H1 (cell line): Measurements from ENCODE around the gene SLC8A3. TPM values are rescaled to one million over a fixed set of nuclear protein-coding genes. Genes with fewer than 3 reads are reported as not detected.

Experiments used
- CTCF ChIA-PET: fragments of 300-600 bp; sonication (Branson Sonifier 250); formaldehyde crosslinking; loops from one replicate; lab custom pipeline; 2021; ENCODE audit not compliant: partially characterized antibody; lab: Charles Lee
- POLR2A ChIA-PET: fragments of 300-600 bp; sonication (Branson Sonifier 250); formaldehyde crosslinking; loops from one replicate; lab custom pipeline; 2021; ENCODE audit warnings: inconsistent platforms; ENCODE audit not compliant: partially characterized antibody; lab: Charles Lee
- DNase-seq, 2 experiments: peaks; one replicate each; pipeline versions ENCODE4 v3.0.0 to v3.0.0-alpha.2; 2010 to 2022; ENCODE audit warnings: low spot score in 2 of 2, low read depth in 1 of 2, mixed read lengths in 1 of 2
- FAIRE-seq: peaks from 2 replicates; lab custom pipeline; 2011; peaks lifted over from hg19 to GRCh38; lab: Jason Lieb, UNC
- H2AFZ ChIP-seq: 2 replicates; pipeline ENCODE4 v1.8.1; 2012; ENCODE audit warnings: low read length, inconsistent platforms
- H2AK5ac ChIP-seq: 2 replicates; pipeline ENCODE4 v1.6.1; 2013; ENCODE audit warnings: low read depth, low read length
- H2BK120ac ChIP-seq: replicated peaks from 2 replicates; pipeline ENCODE3; 2013; ENCODE audit warnings: low read depth, low read length, inconsistent platforms
- H2BK12ac ChIP-seq: 2 replicates; pipeline ENCODE4 v1.6.1; 2013; ENCODE audit warnings: low read depth, low read length
- H2BK15ac ChIP-seq: 2 replicates; pipeline ENCODE4 v1.6.1; 2013; ENCODE audit warnings: low read length
- H2BK20ac ChIP-seq: 2 replicates; pipeline ENCODE4 v1.6.1; 2013; ENCODE audit warnings: low read length
- H2BK5ac ChIP-seq: 2 replicates; pipeline ENCODE4 v1.6.1; 2013; ENCODE audit warnings: low read depth, low read length
- H3K14ac ChIP-seq: 2 replicates; pipeline ENCODE4 v1.6.1; 2013; ENCODE audit warnings: inconsistent platforms; ENCODE audit not compliant: insufficient read length
- H3K18ac ChIP-seq: 2 replicates; pipeline ENCODE4 v1.6.1; 2013; ENCODE audit warnings: low read length; ENCODE audit errors: extremely low read depth
- H3K23ac ChIP-seq: 2 replicates; pipeline ENCODE4 v1.6.1; 2013; ENCODE audit warnings: inconsistent platforms; ENCODE audit not compliant: insufficient read length
- H3K23me2 ChIP-seq: 2 replicates; pipeline ENCODE4 v1.6.1; 2013; ENCODE audit warnings: low read depth, low read length
- H3K27ac ChIP-seq: 2 replicates; pipeline ENCODE4 v1.6.1; 2011; ENCODE audit warnings: low read depth, low read length, inconsistent platforms
- H3K27me3 ChIP-seq, 4 experiments: replicated peaks in 1 of 4; 1 replicate in 1 of 4; 2 replicates in 3 of 4; pipeline versions ENCODE4 v1.6.1 to v1.8.1; 2011 to 2013; ENCODE audit warnings: low read length in 3 of 4, mild to moderate bottlenecking in 3 of 4, inconsistent platforms in 2 of 4, mixed read lengths in 2 of 4, moderate library complexity in 1 of 4; ENCODE audit not compliant: control insufficient read depth in 3 of 4, insufficient read depth in 3 of 4; ENCODE audit errors: extremely low read depth in 1 of 4
- H3K36me3 ChIP-seq, 4 experiments: 2 replicates each; pipeline versions ENCODE4 v1.6.1 to v1.8.1; 2011 to 2013; ENCODE audit warnings: mild to moderate bottlenecking in 4 of 4, low read length in 3 of 4, moderate library complexity in 2 of 4, control low read depth in 1 of 4, inconsistent platforms in 1 of 4; ENCODE audit not compliant: insufficient read depth in 4 of 4, control insufficient read depth in 2 of 4
- H3K4ac ChIP-seq: replicated peaks from 2 replicates; pipeline ENCODE3; 2013; ENCODE audit warnings: low read length, low read depth, mixed read lengths, inconsistent platforms; ENCODE audit not compliant: insufficient read length
- H3K4me1 ChIP-seq, 4 experiments: replicated peaks in 1 of 4; 1 replicate in 1 of 4; 2 replicates in 3 of 4; pipeline versions ENCODE4 v1.6.1 to v1.8.1; 2011 to 2013; ENCODE audit warnings: low read length in 3 of 4, inconsistent platforms in 2 of 4, mixed read lengths in 1 of 4; ENCODE audit not compliant: insufficient read depth in 4 of 4, control insufficient read depth in 3 of 4
- H3K4me2 ChIP-seq, 2 experiments: 2 replicates each; pipeline versions ENCODE4 v1.6.1 to v1.8.1; 2011 to 2013; ENCODE audit warnings: low read depth in 2 of 2, low read length in 2 of 2, control low read depth in 1 of 2, inconsistent platforms in 1 of 2, mild to moderate bottlenecking in 1 of 2; ENCODE audit not compliant: insufficient read depth in 1 of 2
- H3K4me3 ChIP-seq, 4 experiments: fragments of 200-600, 300-600 bp in 1 of 4; sonication (generic), shearing (Covaris generic), sonication (Bioruptor Twin) in 1 of 4; 2 replicates each; pipeline versions ENCODE4 v1.5.1 to v1.8.1; 2011 to 2016; ENCODE audit warnings: low read length in 4 of 4, low read depth in 3 of 4, control low read depth in 2 of 4, inconsistent platforms in 2 of 4, mild to moderate bottlenecking in 2 of 4, mixed read lengths in 1 of 4, moderate library complexity in 1 of 4; ENCODE audit not compliant: insufficient read depth in 2 of 4; ENCODE audit errors: extremely low read depth in 1 of 4
- H3K56ac ChIP-seq: replicated peaks from 2 replicates; pipeline ENCODE3; 2013; ENCODE audit warnings: low read depth, mild to moderate bottlenecking, mixed read lengths, low read length, inconsistent platforms; ENCODE audit not compliant: insufficient read length
- H3K79me1 ChIP-seq: 2 replicates; pipeline ENCODE4 v1.6.1; 2013; ENCODE audit warnings: low read depth, low read length, control low read depth
- H3K79me2 ChIP-seq, 2 experiments: 2 replicates each; pipeline versions ENCODE4 v1.6.1 to v1.8.1; 2012 to 2013; ENCODE audit warnings: low read length in 2 of 2, mild to moderate bottlenecking in 2 of 2, inconsistent platforms in 1 of 2; ENCODE audit not compliant: insufficient read depth in 2 of 2, control insufficient read depth in 1 of 2
- H3K9ac ChIP-seq, 4 experiments: replicated peaks in 1 of 4; 1 replicate in 1 of 4; 2 replicates in 3 of 4; pipeline versions ENCODE4 v1.6.1 to v1.8.1; 2011 to 2013; ENCODE audit warnings: low read depth in 3 of 4, low read length in 3 of 4, control low read depth in 2 of 4, mild to moderate bottlenecking in 2 of 4, moderate library complexity in 2 of 4, inconsistent platforms in 1 of 4; ENCODE audit errors: extremely low read depth in 1 of 4
- H3K9me3 ChIP-seq, 2 experiments: 2 replicates each; pipeline versions ENCODE4 v1.6.1 to v1.8.1; 2012 to 2013; ENCODE audit warnings: mild to moderate bottlenecking in 2 of 2, moderate library complexity in 2 of 2, control low read depth in 1 of 2, inconsistent platforms in 1 of 2, low read depth in 1 of 2, low read length in 1 of 2, mixed read lengths in 1 of 2; ENCODE audit not compliant: insufficient read depth in 2 of 2
- H4K20me1 ChIP-seq, 2 experiments: replicated peaks in 1 of 2; 2 replicates each; pipeline versions ENCODE3 to v1.8.1; 2011 to 2013; ENCODE audit warnings: inconsistent platforms in 2 of 2, low read length in 2 of 2, mild to moderate bottlenecking in 1 of 2; ENCODE audit not compliant: insufficient read depth in 2 of 2, control insufficient read depth in 1 of 2
- H4K5ac ChIP-seq: 2 replicates; pipeline ENCODE4 v1.6.1; 2013; ENCODE audit warnings: low read length, low read depth, mixed read lengths, inconsistent platforms; ENCODE audit not compliant: insufficient read length
- H4K8ac ChIP-seq: 2 replicates; pipeline ENCODE4 v1.8.0; 2013; ENCODE audit warnings: mild to moderate bottlenecking, moderate library complexity, low read length, inconsistent platforms; ENCODE audit not compliant: insufficient read depth; ENCODE audit errors: extremely low read depth
- H4K91ac ChIP-seq: replicated peaks from 2 replicates; pipeline ENCODE3; 2013; ENCODE audit warnings: low read length, mixed read lengths, inconsistent platforms; ENCODE audit not compliant: insufficient read length
- ATF2 ChIP-seq: IDR thresholded peaks from 2 replicates; pipeline ENCODE4 v1.6.1; 2012; ENCODE audit warnings: low read length, inconsistent platforms
- EGR1 ChIP-seq: IDR thresholded peaks from 2 replicates; pipeline ENCODE4 v1.6.1; 2011; ENCODE audit warnings: low read depth, low read length, borderline replicate concordance
- EP300 ChIP-seq, 2 experiments: IDR thresholded peaks; 1 replicate in 1 of 2; 2 replicates in 1 of 2; pipeline ENCODE4 v1.6.1; 2011 to 2012; ENCODE audit warnings: low read depth in 2 of 2, low read length in 2 of 2, mild to moderate bottlenecking in 2 of 2, borderline replicate concordance in 1 of 2, inconsistent platforms in 1 of 2, moderate library complexity in 1 of 2
- SP1 ChIP-seq: IDR thresholded peaks from 2 replicates; pipeline ENCODE4 v1.6.1; 2011; ENCODE audit warnings: low read depth, low read length
- WGBS, 2 experiments: shearing (Covaris generic) in 1 of 2; methylation state at CpG; one replicate each; pipeline versions ENCODE4 v1.1.6 to v1.1.7; 2013 to 2015; ENCODE audit warnings: low lambda C conversion rate in 2 of 2, mixed read lengths in 2 of 2, inconsistent platforms in 1 of 2, low coverage in 1 of 2, missing lambda C conversion rate in 1 of 2; ENCODE audit not compliant: insufficient replicate concordance in 2 of 2, insufficient coverage in 1 of 2, insufficient read length in 1 of 2; ENCODE audit errors: extremely low coverage in 1 of 2, missing lambda C conversion rate in 1 of 2; 5-methylcytosine and 5-hydroxymethylcytosine counted together
- polyA plus RNA-seq, 7 experiments: library from polyadenylated mRNA; depleted of rRNA in 3 of 7; stranded (reverse) in 5 of 7; unstranded in 2 of 7; fragments of >200 nt in 5 of 7; fragments of 200-250 nt in 2 of 7; gene quantifications; 1 replicate in 5 of 7; 2 replicates in 1 of 7; 4 replicates in 1 of 7; pipeline versions ENCODE4 v1.2.1 to v1.2.3, GENCODE V29; 2011 to 2013; ENCODE audit warnings: missing spikeins in 2 of 7, mixed read lengths in 2 of 7
- total RNA-seq: library from RNA; stranded (reverse); fragmentation: NEBNext Ultra II Directional; extraction: Animal tissue kit (Norgen Biotek cat#: 25700); gene quantifications from 2 replicates; pipeline ENCODE4 v1.2.1, GENCODE V29; 2021

SLC8A3 gene
- total and polyA plus RNA-seq, 2 of the 8 experiments (the other 6 are each of a cell fraction or from before 2014, with no cell fraction given): 0.38 to 1.1 TPM

- no peak overlapping the region for H3K4me2 ChIP-seq
- no peaks in the 10 kb centered on the region for H3K23me2 ChIP-seq
- H3K56ac ChIP-seq: no peak overlapping the region
- H3K27ac ChIP-seq: no peak overlapping the region
- H2AK5ac ChIP-seq: no peak overlapping the region
- 92% methylated on average over 4 of the region's 4 CpGs; no CpG with 5 or more reads in 1 of the 2 experiments for WGBS, 2 experiments
- no peak overlapping the region for H3K4me3 ChIP-seq
- no peak overlapping the region for H4K5ac ChIP-seq
- H2BK12ac ChIP-seq: no peak overlapping the region
- H2BK15ac ChIP-seq: no peak overlapping the region
- DNase-seq: no peak
- H4K8ac ChIP-seq: no peak overlapping the region
- no peak overlapping the region for H2BK5ac ChIP-seq
- H3K79me1 ChIP-seq: no peaks in the 10 kb centered on the region
- H2BK120ac ChIP-seq: no peak overlapping the region
- H3K36me3 ChIP-seq: no peaks in the 10 kb centered on the region
- ChIA-PET CTCF (interaction anchor here (0.9 kb wide), 1 partner anchor 73 kb away, joined by 3 read pairs; no protein-coding TSS in a partner anchor), POLR2A (no interaction called here)
- H3K4ac ChIP-seq: no peak overlapping the region
- FAIRE-seq: no peak
- no peak overlapping the region for H3K9ac ChIP-seq
- H2AFZ ChIP-seq: no peak overlapping the region
- H3K27me3 ChIP-seq: no peaks in the 10 kb centered on the region
- H3K79me2 ChIP-seq: no peaks in the 10 kb centered on the region
- H3K4me1 ChIP-seq: no peaks in the 10 kb centered on the region
- TF ChIP-seq EGR1: no peak
- TF ChIP-seq ATF2: no peak
- no peak for TF ChIP-seq SP1
- no peak for TF ChIP-seq EP300 (IDR thresholded peaks at IDR 0.05; ENCODE audit: borderline replicate concordance in 1 of 2, low read depth in 2 of 2, low read length in 2 of 2)
- H3K18ac ChIP-seq: no peak overlapping the region
- no peak overlapping the region for H3K14ac ChIP-seq
- no peak overlapping the region for H2BK20ac ChIP-seq
- no peaks in the 10 kb centered on the region for H4K20me1 ChIP-seq
- no peaks in the 10 kb centered on the region for H3K9me3 ChIP-seq
- no peak overlapping the region for H4K91ac ChIP-seq
- no peak overlapping the region for H3K23ac ChIP-seq
These were observed 20.3 kb downstream of the SLC8A3 start for GRCh38 chr14:70168406-70168805.
